HG03108 (cell line): ENCODE results near the gene PDE4D.
"Not testable (repeated sequence)": the region's sequence is repeated elsewhere in the genome, so short reads cannot be mapped to it uniquely, and the experiment has no call there.

Source experiments
- ATAC-seq: cut with Tn5 transposase; IDR thresholded peaks from one replicate; pipeline ENCODE4 v1.9.1; 2021; ENCODE audit warnings: moderate library complexity; ENCODE audit not compliant: unreplicated experiment

Gene PDE4D

DNA sequence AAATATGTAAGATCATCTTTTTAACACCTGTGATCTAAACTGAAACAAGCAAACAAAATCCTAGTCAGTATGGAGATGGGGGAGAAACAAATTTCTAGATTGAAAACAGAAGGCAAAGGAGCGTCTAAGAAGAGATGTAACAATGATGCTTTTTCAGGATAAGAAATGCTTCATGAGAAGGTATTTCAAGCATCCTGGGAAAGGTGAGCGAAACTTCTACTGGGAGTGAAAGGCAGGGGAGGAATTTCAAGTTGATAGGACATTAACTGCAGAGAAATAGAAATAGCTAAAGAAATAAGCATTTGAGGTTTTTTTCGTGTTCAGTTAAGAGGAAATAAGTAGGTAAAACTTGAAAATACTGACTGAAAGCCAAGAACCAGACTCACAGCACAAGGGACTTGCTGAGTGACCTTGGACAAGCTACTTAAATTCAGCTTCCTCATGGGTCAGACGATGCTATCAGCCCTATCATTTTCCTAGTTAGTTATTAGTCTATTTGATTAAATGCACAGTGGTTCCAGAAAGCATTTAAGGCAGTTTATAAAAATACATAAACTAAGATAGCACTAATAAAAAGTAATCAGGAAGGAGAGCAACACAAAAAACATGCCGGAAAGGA lies 406.3 kb downstream of the PDE4D start:
- ATAC-seq, result no peak

DNA sequence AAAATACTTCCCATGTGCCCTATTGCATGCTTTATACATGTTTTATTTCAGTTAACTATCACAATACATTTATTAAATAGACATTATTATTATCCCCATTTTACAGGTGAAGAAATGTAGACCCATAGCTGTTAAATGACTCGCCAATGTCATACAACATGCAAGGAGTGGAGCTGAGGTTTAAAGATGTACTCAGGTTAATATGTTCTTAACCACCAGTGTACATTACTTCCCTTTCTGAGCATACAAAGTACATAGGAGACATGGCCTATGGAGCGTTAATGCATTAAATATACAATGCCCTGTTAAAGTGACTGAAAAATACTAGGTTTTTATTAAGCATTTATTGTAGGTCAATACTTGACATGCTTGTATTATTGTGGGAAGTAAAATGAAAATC lies 407.0 kb downstream of the PDE4D start:
- no peak for ATAC-seq

DNA sequence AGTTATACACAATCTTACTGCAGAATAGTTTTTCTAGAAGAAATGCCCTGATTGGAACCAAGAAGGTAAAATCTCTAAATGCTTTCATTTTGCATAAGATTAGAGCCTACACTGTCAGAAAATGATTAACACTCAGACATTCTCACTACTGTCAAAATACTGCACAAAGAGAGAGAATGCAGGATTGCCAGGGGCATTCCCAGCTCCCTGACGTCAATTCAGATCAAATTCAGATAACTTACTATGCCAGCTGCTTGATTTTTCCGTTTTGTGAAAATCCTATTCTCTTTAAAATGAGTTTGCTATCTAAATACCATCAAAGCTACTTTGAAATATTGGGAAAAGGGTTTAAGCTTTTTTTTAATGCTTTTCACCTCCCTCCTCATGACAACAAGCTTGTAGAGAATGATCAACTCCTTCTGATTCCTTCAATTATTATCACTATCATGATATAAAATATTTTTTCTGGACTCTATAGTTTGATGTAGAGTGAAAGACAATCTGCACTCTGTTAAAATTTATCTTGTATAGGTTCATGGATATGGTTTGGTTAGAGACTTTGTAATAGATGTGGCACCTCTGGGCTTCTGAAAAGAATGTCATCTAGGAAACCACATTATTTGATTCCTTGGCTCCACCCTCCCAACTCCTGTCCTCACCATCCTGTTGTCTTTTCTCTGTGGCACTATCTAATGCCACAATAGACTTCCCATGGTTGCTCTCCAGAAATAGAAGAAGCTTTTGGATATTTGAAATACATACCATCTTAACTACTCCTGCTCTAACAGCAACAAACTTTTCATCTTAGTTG lies 407.7 kb downstream of the PDE4D start:
- ATAC-seq, result no peak

DNA sequence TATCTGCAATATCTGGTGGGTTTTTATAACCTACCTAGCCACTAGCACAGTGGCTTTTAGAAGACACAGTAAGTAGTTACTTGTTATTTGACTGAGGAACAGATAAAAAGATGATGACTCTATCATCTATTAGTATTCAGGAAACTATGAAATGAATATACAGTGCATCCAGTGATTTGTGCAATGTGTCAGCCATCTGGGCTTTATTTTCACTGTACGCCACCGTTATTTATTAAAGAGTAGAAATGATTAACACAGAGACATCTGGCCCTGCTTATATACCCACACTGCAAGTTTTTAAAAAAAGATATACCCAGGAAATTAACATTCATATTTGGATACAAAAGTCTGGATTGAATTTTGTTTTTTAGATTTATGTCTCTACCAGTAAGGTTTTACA lies 408.4 kb downstream of the PDE4D start:
- ATAC-seq, result no peak

DNA sequence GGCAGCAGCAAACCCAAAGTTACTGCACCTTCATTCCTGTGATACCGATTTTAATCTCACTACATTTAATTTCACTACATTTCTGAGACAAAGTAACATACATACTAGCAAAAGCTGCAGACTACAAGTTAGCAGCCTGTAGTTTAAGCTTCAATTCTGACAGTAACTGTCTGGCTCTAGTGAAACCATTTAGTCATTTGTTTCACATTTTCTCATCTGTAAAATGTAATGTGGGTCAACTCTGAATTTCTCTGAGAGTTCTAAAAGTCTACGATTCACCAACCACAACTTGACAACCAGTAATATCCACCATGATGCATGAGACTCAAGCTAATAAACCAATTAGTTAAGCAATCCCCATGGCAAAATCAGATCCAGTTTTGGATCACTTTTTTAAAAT lies 408.9 kb downstream of the PDE4D start:
- ATAC-seq, result no peak

DNA sequence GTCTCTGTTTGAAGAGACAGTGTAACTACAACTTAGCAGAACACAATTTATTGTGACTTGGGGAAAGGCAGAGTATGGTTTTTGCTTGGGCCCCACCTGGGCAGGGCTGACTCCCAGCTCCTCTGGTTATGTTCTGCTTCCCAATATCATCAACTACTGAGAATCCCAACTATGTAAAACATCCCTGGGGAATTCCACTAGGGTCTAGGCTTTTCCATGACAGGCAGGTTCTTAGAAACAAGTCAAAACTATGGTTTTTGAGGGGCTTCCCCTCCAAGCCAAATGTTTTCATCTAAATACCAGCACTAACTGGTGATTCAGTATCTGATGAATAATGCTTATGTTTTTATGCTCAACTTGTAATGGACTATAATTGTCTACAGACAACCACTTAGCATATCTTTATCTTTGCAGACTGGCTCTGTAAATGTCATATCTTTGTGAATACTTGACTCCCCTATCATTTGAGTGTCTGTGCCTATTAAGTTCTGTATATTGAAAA lies 409.5 kb downstream of the PDE4D start:
- no peak for ATAC-seq

DNA sequence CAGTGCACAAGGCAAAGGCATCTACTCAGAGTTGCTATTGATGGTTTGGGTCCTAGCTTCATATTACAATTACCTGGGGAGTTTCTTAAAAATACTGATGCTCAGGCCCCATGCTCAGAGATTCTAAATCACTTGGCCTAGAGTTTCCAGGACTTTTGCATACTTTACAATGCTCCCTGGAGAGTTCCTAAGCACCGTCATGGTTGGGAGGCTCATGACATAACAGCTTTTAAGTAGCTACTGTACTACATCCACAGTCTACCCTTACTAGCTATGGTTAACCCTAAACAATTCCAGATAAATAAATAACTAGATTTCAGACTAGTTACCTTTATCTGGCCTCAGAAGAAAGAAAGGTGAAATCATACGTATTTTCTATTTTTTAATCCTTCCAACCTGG lies 414.4 kb downstream of the PDE4D start:
- no peak for ATAC-seq

DNA sequence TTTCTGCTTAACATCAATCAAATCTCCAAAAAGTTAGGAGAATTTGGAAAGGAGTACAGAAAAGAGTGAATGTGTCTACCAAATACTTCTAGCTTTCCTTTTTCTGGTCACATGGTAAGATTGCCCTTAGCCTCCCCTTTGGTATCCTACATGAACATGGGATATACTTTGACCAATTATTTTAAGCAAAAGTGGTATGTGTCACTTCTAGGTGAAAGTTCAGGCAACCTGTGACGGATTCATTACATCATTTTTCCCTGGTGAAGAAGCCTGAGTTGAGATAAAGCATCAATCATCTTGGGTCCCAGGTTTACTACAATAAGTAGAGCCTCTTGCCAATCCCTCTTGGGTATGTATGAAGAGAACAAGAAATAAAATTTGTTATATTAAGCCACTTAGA lies 419.2 kb downstream of the PDE4D start:
- no peak for ATAC-seq

DNA sequence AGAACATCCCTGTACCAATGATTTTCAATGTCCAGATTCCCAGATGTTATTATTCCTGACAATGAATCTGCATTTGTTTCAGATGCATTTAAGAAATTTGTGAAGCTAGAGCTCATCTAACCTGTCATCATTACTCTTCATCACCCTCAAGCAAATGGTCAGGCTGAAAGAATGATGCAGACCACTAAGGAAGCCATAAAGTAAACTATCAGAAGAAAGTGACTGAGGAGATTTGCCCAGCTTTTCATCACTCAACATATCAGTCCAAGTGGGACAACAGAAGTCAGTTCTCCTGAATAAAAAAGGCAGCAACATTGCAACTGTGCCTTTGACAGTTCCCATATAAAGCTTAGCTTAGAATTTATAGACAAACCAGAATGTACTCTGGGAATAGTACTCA lies 419.9 kb downstream of the PDE4D start:
- ATAC-seq, result no peak

DNA sequence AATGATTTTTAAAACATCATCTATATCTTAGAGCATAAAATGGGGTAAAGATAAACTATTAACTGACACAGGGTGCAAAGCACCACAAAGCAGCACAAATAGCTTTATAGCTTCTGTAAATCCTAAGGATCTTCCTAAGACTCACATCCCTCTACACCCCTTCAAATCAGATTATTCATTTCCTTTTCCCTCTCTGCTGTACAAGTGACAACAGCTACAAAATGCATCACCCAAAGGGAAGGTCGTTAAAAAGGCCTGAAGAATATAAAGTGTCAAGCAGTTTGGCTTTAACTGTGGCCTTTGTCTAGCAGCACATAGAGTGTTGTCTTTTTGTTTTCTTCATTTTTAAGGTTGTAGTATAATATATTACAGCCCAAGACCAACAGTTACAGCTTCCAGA lies 422.1 kb downstream of the PDE4D start:
- ATAC-seq, result no peak

DNA sequence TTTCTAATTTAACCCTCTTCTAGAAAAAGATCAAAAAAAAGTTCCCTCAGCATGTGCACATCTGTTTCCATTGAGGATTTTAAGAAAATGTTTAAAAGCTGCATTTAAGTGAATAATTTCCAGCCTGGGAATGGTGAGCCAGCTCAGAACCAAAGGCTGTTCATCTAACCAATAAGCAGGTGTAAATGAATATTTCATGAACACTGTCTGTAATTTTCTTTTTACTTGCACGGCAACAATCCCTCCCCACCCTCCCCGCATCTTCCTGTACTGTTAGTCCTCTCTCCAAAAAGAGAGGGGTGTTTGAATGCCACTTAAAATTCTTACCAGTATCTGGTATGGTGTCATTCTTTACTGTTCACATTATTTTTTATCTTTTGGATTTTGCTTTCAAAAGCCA lies 425.6 kb downstream of the PDE4D start:
- ATAC-seq, result no peak

DNA sequence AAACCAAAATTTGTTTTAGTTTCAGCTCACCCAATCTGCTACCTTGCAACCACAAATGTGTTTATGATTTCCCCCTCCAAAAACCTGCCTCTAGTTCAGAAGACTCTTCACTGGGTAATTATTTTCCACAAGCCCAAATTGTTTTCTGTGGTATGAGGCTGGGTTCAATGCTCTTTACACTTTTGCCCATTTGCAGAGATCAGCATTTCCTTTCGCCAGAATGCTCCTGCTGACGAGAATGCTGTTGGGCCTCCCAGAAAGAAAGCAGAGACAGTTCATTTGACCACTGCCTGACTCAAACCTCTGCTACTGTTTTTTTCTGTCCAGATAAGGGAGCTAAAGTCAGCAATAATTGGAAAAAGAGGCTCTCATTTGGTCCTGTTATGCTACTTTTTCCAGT lies 427.3 kb downstream of the PDE4D start:
- no peak for ATAC-seq

DNA sequence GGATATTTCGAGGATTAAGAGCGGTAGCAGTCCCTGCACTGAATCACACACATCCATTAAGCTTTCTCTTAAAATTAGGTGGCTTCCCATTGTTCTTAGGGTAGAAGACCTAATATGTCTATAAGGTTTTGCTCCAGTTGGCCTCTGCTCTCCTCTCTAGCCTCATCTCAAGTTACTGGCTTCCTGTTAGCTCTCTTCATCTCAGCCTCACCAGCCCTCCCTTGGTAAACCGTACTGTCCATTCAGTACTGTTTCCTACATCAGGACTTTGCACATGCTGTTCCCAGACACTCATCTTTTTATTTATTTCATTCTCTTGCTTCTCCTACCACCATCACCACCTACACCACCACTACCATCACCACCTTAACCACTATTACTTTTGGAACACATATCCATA lies 428.6 kb downstream of the PDE4D start:
- ATAC-seq, result no peak

DNA sequence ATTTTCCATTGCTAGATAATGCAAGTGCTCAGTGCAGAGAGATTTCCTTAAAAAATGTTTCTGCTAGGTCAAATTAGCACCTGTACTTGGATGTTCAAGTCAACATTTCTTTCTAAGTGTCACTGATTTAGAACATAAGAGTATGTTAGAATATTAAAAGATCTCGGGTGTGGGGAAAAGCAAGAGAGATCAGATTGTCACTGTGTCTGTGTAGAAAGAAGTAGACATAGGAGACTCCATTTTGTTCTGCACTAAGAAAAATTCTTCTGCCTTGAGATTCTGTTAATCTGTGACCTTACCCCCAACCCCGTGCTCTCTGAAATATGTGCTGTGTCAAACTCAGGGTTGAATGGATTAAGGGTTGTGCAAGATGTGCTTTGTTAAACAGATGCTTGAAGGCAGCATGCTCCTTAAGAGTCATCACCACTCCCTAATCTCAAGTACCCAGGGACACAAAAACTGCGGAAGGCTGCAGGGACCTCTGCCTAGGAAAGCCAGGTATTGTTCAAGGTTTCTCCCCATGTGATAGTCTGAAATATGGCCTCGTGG lies 429.8 kb downstream of the PDE4D start:
- not testable (repeated sequence) for ATAC-seq

DNA sequence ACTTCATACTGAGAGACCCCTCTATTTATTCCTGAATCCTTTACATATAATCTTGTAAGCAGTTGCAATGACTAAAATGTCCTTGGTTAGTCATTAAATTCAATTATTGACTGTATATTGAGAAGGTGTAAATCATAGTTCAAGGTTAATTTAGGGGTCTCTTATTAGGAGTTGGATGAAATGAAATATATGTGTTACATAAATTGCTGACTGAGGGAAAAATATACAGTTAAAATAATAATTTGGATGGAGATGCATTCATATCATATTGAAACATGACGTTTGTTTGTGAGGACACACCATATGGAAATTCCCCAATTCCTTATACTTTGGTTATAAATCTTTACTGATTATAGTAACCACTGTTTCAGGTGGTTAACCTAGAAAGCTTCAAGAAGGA lies 430.6 kb downstream of the PDE4D start:
- ATAC-seq, result no peak

DNA sequence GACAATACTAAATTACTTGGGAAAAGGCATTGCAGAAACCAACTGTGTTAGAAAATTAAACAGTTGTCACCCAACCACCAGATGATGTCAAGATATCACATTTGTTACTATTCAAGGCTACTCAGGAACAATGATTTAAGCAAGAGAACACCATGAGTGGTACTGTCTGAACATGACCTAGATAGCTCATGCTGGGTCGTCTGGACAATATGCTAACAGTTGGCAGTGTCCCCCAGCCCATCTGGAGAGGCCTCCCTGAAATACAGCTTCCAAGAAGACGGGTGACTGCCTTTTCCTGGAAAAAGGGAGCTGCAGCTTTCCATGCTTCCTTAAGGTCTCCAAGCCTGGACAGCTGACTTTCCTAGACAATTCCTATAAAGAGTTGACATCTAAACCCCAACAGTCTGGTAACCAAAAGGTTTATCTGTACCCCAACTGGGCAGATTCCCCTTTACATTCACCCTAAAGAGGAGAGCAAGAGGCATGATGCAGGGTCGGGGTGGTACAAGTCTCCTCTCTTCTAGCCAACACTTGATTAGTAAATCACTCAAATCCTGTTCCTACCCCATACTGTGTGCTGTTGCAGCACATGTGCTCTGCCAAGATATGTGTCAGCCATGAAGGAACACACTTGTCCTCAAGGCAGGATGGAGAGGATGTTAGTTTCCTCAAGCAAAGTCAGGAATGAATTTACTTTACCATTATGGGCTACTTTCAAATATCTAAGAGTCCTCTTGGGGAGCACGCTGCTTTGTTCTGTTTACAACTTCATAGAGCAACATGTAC lies 433.0 kb downstream of the PDE4D start:
- ATAC-seq, result no peak

DNA sequence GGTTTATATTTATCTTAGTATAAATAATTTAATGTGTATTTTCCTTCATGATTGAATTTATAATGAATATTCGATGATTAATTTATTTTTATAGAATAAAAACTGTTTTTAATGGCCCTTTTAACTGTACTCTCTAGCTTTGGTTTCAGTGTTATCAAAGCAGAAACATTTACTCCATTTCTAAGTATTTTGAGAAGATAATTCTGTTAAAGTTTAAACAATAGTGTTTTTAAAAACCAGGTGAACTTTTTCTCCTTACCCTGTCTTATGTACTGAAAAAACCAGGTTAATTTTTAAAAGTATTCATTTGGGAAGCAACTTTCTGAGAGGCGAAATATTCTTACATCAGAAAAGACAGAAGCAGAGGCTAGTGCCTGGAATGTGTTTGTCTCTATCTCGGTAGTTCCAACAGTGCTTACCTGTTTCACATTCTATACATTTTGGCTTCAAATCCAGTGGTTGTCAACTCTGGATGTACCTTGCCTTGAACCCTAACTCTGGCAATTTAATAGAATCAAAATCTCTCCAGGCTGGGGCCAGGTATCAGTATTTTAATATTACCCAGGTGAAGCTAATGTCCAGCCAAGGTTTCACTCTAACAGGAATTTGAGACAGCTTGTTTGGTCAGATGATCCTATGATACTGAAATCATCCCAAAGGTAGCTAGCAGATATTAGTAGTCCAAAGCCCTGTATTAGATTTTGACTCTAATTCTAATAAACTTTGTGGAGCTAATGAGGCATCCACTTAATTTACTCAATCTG lies 434.4 kb downstream of the PDE4D start:
- ATAC-seq, result no peak

DNA sequence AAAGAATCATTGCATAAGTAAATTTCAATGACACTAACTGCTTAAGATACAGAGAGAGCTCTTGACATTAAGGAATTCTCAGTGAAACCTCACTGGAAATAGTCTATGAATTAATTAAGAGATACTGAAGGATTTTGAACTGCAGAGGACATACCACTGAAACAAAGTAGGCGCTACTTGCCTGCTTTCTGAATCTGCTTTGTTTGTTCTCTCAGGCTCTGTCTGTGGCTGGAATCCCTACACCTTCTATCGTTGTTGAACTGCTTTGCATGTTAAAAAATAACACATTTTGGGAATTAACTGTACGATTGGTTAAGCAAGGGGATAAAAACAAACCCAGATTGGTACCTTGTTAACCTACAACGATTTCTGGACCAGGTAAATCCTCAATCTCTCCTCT lies 435.2 kb downstream of the PDE4D start:
- ATAC-seq, result no peak

DNA sequence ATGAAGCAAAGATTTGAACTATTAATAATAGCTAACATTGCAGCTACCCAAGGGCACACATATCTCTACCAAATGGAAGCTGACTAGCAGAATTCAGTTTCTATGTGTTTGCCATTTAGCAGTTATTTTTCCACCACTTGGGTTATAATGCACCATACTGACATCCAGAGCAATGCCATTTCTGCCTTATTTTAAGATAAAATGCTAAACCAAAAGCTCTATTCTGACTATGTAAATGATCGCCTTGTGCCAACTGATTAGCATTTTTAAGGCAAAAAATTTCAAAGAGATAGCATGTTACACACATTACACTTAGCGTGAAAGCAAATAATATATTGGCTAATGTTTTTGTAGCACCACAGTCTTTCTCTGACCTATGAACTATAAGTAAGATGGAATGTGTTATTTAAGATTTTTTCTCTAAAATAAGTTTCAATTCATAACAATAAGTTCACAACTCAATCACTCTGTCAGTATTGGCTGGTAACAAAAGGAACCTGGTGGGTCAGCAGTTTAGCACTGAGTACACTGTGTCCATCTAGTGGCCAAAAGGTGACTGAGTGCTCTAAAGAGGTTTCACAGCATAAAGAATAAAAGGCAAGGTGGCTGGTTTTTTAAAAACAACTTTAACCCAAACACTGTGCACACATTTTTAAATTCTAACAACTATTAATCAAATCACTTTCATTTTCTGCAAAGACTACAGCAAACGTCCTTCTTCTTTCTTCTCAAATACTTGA lies 443.5 kb downstream of the PDE4D start:
- no peak for ATAC-seq

DNA sequence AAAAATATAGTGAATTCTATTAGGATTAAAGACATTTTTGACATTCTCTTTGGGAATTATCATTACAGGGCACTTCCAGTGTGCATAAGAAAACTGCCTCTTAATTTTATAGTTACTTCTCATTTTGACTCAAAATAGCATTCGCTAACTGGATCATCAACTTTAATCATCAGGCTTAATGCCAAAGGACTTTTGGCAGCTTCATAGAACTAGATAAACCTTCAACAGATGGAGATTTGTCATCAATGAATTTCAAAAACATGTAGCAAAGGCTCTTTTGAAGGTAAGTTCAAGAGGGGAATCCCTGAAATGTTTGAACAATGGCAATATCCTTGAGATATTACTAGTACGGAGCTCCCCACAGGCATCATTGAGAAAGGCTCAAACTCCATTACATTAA lies 447.2 kb downstream of the PDE4D start:
- ATAC-seq, result no peak
